GM10847 (cell line): ENCODE results near the gene HNRNPD.

Experiments used
- POLR2A ChIP-seq: IDR thresholded peaks from 2 replicates; pipeline ENCODE4 v1.6.1; 2011; ENCODE audit not compliant: insufficient read length; ENCODE audit errors: extremely low read depth

Gene HNRNPD

DNA sequence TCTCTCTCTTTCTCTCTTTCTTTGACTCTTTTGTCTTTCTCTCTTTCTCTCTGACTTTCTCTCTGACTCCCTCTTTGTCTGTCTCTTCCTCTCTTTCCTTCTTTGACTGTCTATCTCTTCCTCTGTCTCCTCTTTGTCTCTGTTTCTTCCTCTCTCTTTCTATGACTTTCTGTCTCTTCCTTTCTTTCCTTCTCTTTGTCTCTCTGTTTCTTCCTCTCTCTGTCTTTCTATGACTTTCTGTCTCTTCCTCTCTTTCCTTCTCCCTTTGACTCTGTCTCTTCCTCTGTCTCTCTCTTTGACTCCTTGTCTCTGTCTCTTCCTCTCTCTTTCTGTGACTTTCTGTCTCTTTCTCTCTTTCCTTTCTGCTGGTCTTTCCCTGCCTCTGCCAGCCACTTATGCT lies 38.7 kb downstream of the HNRNPD start:
- TF ChIP-seq POLR2A = no peak

DNA sequence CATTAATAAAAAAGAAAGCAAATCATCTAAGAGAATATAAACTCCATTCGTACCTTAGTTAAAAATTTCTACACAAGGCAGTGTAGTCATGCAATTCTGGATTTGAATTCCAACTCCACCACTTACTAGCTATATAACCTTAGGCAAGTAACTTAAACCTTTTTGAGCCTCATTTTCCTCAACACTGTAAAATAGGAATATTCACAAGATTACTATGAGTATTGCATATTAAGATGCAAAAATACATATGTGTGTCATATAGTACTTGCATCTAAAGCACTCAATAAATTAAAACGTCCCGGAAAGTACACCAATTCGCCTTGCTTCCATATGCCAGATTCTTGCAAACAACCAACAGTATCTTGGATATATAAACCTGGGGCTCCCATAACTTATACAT lies 42.0 kb downstream of the HNRNPD start:
- no peak for TF ChIP-seq POLR2A

DNA sequence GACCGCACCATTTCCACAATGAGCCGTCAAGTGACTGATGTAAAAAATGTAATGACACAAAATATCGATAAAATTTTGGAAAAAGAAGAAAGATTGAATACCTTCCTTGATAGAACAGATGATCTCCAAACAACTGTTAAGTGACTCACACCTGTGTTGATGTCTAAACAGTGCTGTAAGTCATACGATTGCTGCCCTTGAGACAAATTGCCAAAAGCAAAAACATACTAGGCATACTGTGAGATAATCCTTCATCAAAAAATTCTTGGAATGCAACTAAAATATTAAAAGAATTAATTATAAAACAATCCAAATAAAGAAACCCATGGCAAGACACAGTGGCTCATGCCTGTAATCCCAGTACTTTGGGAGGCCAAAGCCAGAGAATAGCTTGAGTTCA lies 53.4 kb downstream of the HNRNPD start:
- no peak for TF ChIP-seq POLR2A
